Mucosa of stomach (tissue), 1 donor: ENCODE results near the gene TMED4.
"Not testable (repeated sequence)": the region's sequence is repeated elsewhere in the genome, so short reads cannot be mapped to it uniquely, and the experiment has no call there.

Experiments used
- H3K27me3 ChIP-seq: one replicate; pipeline ENCODE4 v1.7.0; 2013; ENCODE audit warnings: mild to moderate bottlenecking, low read length; ENCODE audit not compliant: control insufficient read depth, insufficient read depth
- H3K36me3 ChIP-seq: one replicate; pipeline ENCODE4 v1.7.0; 2013; ENCODE audit warnings: low read length; ENCODE audit not compliant: control insufficient read depth, insufficient read depth
- H3K4me1 ChIP-seq: one replicate; pipeline ENCODE4 v1.7.0; 2013; ENCODE audit warnings: mild to moderate bottlenecking, low read length; ENCODE audit not compliant: control insufficient read depth, insufficient read depth
- H3K4me3 ChIP-seq: one replicate; pipeline ENCODE4 v1.7.0; 2013; ENCODE audit warnings: low read length
- H3K9ac ChIP-seq: one replicate; pipeline ENCODE4 v1.7.0; 2013; ENCODE audit warnings: mild to moderate bottlenecking, low read length, moderate library complexity
- H3K9me3 ChIP-seq: one replicate; pipeline ENCODE4 v1.7.0; 2013; ENCODE audit warnings: mild to moderate bottlenecking, low read length, moderate library complexity; ENCODE audit not compliant: control insufficient read depth
- donor health status: Pancreatic carcinoma.

The TMED4 gene

DNA sequence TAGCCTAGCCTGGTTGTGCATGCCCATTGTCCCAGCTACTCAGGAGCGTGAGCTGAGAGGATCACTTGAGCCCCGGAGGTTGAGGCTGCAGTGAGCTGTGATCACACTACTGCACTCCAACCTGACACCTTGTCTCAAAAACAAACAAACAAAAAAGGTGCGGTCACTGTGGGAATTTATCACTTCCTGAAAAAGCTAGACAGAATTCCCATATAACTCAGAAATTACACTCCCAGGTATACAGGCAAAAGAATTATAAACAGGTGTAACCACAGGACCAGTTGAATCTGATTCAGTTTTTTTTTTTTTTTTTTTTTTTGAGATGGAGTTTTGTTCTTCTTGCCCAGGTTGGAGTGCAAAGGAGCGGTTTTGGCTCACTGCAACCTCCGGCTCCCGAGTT, 21.2 kb upstream of the TMED4 start:
- H3K9me3 ChIP-seq: no peaks in the 10 kb centered on the region
- H3K4me1 ChIP-seq: peaks cover 13% of the 10 kb centered on the region
- no peak overlapping the region for H3K4me3 ChIP-seq

DNA sequence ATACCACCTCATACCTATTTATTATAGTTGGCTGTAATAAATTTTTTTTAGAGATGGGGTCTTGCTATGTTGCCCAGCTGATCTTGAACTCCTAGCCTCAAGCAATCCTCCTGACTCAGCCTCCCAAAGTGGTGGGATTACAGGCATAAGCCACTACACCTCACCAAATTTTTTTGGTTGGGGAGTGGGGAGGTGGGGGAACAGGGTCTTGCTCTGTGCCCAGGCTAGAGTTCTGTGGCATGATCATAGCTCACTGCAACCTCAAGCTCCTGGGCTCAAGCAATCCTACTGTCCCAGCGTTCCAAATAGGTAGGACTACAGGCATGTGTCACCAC, 20.5 kb upstream of the TMED4 start:
- Histone ChIP-seq H3K9ac (no peak overlapping the region), H3K4me3 (no peak overlapping the region), H3K4me1 (peaks cover 9% of the 10 kb centered on the region), H3K27me3 (no peaks in the 10 kb centered on the region), H3K36me3 (no peaks in the 10 kb centered on the region), H3K9me3 (no peaks in the 10 kb centered on the region)

More for the DNA sequence above, 21.2 kb upstream of the TMED4 start:
- H3K27me3 ChIP-seq: no peaks in the 10 kb centered on the region
- no peaks in the 10 kb centered on the region for H3K36me3 ChIP-seq
- H3K9ac ChIP-seq: no peak overlapping the region

DNA sequence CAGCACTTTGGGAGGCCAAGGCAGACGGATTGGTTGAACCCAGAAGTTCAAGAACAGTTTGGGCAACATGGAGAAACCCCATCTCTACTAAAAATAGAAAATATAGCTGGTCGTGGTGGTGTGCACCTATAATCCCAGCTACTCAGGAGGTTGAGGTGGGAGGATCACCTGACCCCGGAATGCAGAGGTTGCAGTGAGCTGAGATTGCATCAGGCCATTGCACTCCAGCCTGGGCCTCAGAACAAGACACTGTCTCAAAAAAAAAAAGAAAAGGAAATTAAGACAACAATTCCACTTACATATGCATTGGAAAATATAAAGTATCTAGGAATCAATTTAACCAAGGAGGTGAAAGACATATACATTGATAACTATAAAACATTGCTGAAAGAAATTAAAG, 17.2 kb upstream of the TMED4 start:
- H3K4me1 ChIP-seq: no peaks in the 10 kb centered on the region
- H3K27me3 ChIP-seq: no peaks in the 10 kb centered on the region
- no peaks in the 10 kb centered on the region for H3K36me3 ChIP-seq
- H3K9ac ChIP-seq: no peak overlapping the region
- H3K4me3 ChIP-seq: no peak overlapping the region
- no peaks in the 10 kb centered on the region for H3K9me3 ChIP-seq

DNA sequence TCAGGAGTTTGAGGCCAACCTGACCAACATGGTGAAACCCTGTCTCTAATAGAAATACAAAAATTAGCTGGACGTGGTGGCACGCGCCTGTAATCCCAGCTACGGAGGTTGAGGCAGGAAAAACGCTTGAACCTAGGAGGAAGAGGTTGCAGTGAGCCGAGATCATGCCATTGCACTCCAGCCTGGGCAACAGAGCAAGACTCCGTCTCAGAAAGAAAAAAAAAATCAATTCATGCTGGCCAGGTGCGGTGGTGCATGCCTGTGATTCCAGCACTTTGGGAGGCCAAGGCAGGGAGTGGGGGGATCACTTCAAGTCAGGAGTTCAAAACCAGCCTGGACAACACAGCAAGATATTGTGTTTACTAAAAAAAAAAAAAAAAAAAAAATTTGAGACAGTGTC, 15.2 kb upstream of the TMED4 start:
- not testable (repeated sequence) for H3K4me3 ChIP-seq, H3K36me3 ChIP-seq, H3K9ac ChIP-seq, H3K27me3 ChIP-seq, H3K4me1 ChIP-seq, H3K9me3 ChIP-seq

DNA sequence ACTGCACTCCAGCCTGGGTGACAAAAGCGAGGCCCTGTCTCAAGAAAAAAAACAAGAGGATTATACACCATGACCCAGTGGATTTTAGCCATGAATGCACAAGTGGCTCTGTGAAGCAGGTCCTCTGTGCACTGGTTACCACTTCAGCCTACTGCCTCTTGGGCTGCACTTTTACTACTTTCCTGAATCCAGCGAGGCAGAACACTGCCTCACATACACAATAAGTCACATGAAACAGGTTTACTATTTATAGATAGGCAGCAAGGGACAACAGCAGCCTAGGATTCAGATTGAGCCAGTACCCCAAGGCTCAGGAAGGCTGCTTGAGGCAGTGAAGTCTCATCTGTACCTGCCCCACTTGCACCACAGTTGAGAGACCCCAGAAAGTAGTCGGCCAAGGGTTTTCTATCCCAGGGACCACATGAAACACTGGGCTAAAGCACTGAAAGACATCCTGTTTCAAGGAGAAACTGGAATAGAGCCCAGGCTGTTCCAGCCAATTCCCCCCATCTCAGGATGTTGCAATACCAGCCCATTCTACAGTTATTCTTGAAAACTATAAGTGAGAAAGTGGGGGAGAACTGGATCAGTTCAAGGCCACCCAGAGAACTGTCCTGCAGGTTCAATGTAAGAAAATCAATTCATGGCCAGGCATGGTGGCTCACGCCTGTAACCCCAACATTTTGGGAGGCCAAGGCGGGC, 14.1 kb upstream of the TMED4 start:
- no peaks in the 10 kb centered on the region for H3K4me1 ChIP-seq
- no peaks in the 10 kb centered on the region for H3K9me3 ChIP-seq
- H3K36me3 ChIP-seq: no peaks in the 10 kb centered on the region
- no peak overlapping the region for H3K9ac ChIP-seq
- H3K27me3 ChIP-seq: no peaks in the 10 kb centered on the region
- no peak overlapping the region for H3K4me3 ChIP-seq

DNA sequence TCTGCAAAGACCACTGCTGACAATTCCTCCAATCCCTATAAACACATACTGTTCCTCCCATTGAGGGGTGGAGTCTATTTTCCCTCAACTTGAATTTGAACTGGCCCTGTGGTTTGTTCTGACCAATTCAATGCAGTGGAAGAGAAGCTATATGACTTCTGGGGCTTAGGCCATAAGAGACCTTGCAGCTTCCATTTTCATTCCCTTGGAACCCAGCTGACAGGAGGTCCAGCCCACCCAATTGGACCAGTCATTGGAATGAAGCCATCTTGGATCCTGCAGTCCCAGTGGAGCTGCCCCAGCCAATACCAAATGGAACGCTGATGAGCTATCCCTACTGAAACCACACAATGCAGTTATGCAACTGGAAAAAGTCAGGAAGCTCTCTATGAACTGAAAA, 8.9 kb upstream of the TMED4 start:
- Histone ChIP-seq H3K4me1 (no peaks in the 10 kb centered on the region), H3K4me3 (no peak overlapping the region), H3K9me3 (no peaks in the 10 kb centered on the region), H3K9ac (no peak overlapping the region), H3K27me3 (no peaks in the 10 kb centered on the region), H3K36me3 (no peaks in the 10 kb centered on the region)

DNA sequence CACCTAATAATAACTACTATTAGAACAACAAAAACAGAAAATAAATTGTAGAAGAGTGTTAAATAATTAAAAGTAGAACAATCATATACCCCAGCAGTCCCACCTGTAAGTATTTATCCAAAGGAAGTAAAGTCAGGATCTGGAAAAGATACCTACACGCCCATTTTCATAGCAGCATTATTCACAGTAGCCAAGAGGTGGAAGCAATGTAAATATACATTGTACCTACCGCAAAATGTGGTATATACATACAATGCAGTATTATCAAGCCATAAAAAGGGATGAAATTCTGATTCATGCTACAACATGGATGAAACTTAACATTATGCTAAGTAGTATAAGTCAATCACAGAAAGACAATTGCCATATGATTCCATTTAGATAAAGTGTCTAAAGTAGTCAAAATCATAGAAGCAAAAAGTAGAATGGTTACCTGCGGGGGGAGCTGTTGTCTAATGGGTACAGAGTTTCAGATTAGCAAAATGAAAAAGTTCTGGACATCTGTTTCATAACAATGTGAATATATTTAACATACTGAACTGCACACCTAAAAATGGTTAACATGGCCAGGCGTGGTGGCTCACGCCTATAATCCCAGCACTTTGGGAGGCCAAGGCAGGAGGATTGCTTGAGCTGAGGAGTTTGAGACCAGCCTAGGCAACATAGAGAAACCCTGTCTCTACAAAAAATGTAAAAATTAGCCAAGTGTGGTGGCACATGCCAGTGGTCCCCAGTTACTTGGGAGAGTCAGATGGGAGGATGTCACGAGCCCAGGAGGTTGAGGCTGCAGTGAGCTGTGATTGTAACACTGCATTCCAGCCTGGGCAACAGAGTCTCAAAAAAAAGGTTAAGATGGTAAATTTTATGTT, 6.0 kb upstream of the TMED4 start:
- peaks cover 3% of the 10 kb centered on the region for H3K4me1 ChIP-seq
- H3K9me3 ChIP-seq: no peaks in the 10 kb centered on the region
- H3K9ac ChIP-seq: no peak overlapping the region
- H3K4me3 ChIP-seq: no peak overlapping the region
- H3K27me3 ChIP-seq: no peaks in the 10 kb centered on the region
- no peaks in the 10 kb centered on the region for H3K36me3 ChIP-seq

DNA sequence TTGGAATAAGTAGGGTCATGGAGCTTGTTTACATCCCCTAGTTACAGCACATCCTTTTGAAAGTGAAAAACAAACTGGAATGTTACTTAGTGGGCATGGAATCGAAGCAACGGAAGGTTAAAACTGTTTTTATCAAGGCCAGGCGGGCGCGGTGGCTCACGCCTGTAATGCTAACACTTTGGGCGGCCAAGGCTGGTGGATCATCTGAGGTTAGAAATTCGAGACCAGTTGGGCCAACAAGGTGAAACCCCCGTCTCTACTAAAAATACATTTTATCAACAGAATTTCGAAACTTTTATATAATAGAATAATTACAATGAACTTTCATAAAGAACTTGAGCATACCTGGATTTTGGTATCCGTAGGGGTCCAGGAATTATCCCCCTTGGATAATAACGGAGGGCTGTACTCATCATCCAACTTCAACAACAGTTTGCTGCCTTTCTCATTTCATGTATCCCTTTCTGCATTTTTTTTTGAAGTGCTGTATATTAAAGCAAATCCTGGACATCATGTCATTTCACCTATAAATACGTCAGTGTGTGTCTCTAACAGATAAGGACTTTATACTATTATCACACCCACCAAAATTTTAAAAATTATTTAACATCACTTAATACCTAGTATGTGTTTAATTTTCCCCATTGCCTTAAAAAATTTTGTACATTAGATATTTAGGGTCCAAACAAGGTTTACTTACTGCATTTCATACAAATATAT, 1.3 kb upstream of the TMED4 start:
- Histone ChIP-seq H3K27me3 (no peaks in the 10 kb centered on the region), H3K9ac (peak overlapping the region; percentile 92), H3K4me3 (peak overlapping the region; percentile 80), H3K9me3 (no peaks in the 10 kb centered on the region), H3K36me3 (peaks cover 5% of the 10 kb centered on the region), H3K4me1 (peaks cover 19% of the 10 kb centered on the region)

DNA sequence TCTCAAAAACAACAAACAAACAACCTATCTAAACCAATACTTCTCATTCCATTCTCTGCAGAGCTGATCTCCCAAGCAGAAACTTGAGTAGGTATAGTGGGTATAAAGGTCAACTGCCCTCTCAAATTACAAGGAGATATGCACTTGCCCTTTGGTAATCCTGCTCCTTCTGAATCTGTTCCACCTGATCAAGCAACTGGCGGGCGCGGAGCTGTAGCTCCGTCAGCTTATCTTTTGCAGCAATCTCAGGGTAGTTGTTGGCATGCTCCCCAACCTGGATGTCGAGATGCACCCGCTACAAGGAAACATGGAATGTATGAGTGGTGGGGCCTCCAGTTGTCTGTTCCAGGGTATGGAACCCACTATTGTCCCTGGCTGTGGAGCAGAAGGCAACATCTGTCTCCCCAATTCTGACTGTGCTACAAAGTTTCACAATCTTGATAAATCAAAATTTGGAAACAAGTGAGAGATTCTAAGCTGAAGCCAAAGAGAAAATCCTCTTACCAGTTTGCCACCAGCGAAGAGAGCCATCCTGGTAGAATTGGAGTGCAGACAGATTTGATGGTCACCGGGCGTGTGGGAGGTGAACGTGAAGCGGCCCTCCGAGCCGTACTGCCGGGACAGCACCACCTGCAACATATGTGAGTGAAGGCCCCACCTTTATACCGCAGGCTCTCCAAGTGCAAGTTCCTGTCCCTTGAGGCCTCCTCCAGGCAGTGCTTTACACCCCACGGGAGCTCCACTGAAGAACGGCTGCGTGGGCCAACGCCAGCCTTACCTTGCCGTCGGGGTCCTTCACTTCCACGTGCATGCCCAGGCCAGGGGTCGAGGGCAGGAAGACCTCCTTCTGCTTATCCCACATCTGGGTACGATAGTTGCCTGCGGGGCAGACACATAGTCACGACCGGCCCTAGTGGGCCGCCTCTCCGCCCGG, 819 bp downstream of the TMED4 start:
- peak overlapping the region; percentile 92 for H3K9ac ChIP-seq
- H3K36me3 ChIP-seq: peaks cover 5% of the 10 kb centered on the region
- peak overlapping the region; percentile 80 for H3K4me3 ChIP-seq
- peaks cover 19% of the 10 kb centered on the region for H3K4me1 ChIP-seq
- H3K27me3 ChIP-seq: no peaks in the 10 kb centered on the region
- no peaks in the 10 kb centered on the region for H3K9me3 ChIP-seq

DNA sequence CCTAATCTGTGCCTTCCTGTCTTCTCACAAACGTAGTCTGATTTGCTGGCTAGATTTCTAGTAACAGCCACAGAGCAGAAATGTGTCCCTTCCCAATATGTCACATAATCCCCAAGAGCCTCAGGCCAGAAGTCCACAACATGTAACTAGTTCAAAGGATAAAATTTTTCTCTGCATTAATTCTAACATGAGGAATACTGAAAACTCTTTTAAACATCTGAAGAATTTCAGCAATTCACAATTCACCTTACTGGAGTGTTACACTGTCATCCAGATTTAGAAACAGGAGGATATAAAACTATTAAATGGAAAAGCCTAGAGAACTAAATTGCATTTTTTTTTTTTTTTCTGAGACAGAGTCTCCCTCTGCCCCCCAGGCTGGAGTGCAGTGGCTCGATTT, 5.8 kb downstream of the TMED4 start:
- peaks cover 24% of the 10 kb centered on the region for H3K4me1 ChIP-seq
- H3K36me3 ChIP-seq: peaks cover 15% of the 10 kb centered on the region
- peak overlapping the region; percentile 2 for H3K9ac ChIP-seq

DNA sequence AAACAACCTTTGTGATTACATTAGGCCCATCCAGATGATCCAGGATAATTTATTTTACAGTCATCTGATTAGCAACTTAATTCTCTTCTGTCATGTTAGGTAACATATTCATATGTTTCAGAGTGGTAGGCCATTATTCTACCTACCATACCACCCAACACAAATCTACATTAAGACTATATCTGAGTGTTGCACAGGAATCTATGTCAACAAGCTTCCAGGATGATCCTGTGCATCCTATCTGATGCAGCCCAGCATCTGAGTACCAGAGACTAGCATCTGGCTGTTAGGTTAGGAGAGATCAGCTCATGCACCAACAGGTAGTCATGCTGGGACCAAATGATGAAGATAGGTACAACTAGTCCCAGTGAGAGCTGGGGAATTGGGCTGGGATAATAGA, 7.0 kb downstream of the TMED4 start:
- Histone ChIP-seq H3K36me3 (peaks cover 23% of the 10 kb centered on the region), H3K4me1 (peaks cover 17% of the 10 kb centered on the region)

More for the DNA sequence above, 5.8 kb downstream of the TMED4 start:
- Histone ChIP-seq H3K27me3 (no peaks in the 10 kb centered on the region), H3K9me3 (no peaks in the 10 kb centered on the region), H3K4me3 (no peak overlapping the region)

More for the DNA sequence above, 7.0 kb downstream of the TMED4 start:
- no peak overlapping the region for H3K4me3 ChIP-seq
- no peak overlapping the region for H3K9ac ChIP-seq
- no peaks in the 10 kb centered on the region for H3K27me3 ChIP-seq
- H3K9me3 ChIP-seq: no peaks in the 10 kb centered on the region
